Upper lobe of left lung (tissue), 6 donors: ENCODE measurements around the gene ZNF785. TPM values are rescaled to one million over a fixed set of nuclear protein-coding genes. Genes with fewer than 3 reads are reported as not detected.

Experiments
- ATAC-seq, 2 donors: fragments of 200-7000 bp; cut with Tn5 transposase; one replicate each; pipeline ENCODE4 v1.9.1; 2022; ENCODE audit warnings: mild to moderate bottlenecking in 2 of 2, moderate library complexity in 2 of 2; ENCODE audit not compliant: low FRiP score in 2 of 2
- DNase-seq, 2 donors: peaks; one replicate each; pipeline ENCODE4 v3.0.0-alpha.2; 2019 to 2020
- H3K27ac ChIP-seq, 4 donors: fragments of 200-600 bp; sonication (generic); one replicate each; pipeline ENCODE4 v1.5.1; 2016 to 2019
- H3K27me3 ChIP-seq, 4 donors: fragments of 200-600 bp; sonication (generic); one replicate each; pipeline ENCODE4 v1.5.1; 2017 to 2019
- H3K36me3 ChIP-seq, 4 donors: fragments of 200-600 bp; sonication (generic); one replicate each; pipeline ENCODE4 v1.5.1; 2016 to 2019
- H3K4me1 ChIP-seq, 4 donors: fragments of 200-600 bp; sonication (generic); one replicate each; pipeline ENCODE4 v1.5.1; 2018 to 2019
- H3K4me3 ChIP-seq, 4 donors: fragments of 200-600 bp; sonication (generic); one replicate each; pipeline ENCODE4 v1.5.1; 2017 to 2019; ENCODE audit warnings: mild to moderate bottlenecking in 2 of 4, moderate library complexity in 1 of 4
- H3K9me3 ChIP-seq, 4 donors: fragments of 200-600 bp; sonication (generic); one replicate each; pipeline ENCODE4 v1.5.1; 2018 to 2019
- EP300 ChIP-seq, 4 donors: sonication (generic); formaldehyde crosslinking; IDR thresholded peaks; one replicate each; pipeline ENCODE4 v1.5.1; 2017; ENCODE audit warnings: antibody characterized with exemption in 4 of 4, control low read depth in 2 of 4
- POLR2A ChIP-seq, 4 donors: fragments of 450-650 bp; IDR thresholded peaks; one replicate each; pipeline ENCODE4 v1.5.1; 2016 to 2017; ENCODE audit warnings: antibody characterized with exemption in 4 of 4, mild to moderate bottlenecking in 2 of 4
- POLR2AphosphoS5 ChIP-seq, 2 donors: sonication (generic); formaldehyde crosslinking; IDR thresholded peaks; one replicate each; pipeline ENCODE4 v1.5.1; 2017; ENCODE audit warnings: antibody characterized with exemption in 2 of 2
- WGBS, 2 donors: methylation state at CpG; one replicate each; pipeline ENCODE4 v1.1.5; 2017 to 2018; 5-methylcytosine and 5-hydroxymethylcytosine counted together
- total RNA-seq, 6 donors: library from RNA; depleted of rRNA in 4 of 6; stranded (reverse); fragments of >200 nt in 4 of 6; gene quantifications; one replicate each; pipeline versions ENCODE4 v1.1.0 to v1.2.1, GENCODE V29; 2016 to 2021
- TF ChIP-seq, protein P1 (sequence below), 6 experiments: fragments of 450-650 bp in 4 of 6; fragments of 200-600 bp in 2 of 6; sonication (generic) in 2 of 6; IDR thresholded peaks; one replicate each; pipeline ENCODE4 v1.5.1; 2016 to 2019; ENCODE audit warnings: antibody characterized with exemption in 6 of 6
- donor health status: DM: no; HTN: no; CAD: no; lungs with moderate emphysema.
- donor health status: DM: no; HTN: yes; CAD: no; lungs with severe emphysema.

The ZNF785 gene
- total RNA-seq, 6 donors from 2014 or later: 7.3 to 52.4 (median 15.3) TPM

- peak overlapping the region; percentile 40 to 58 (median 51) for H3K4me3 ChIP-seq
- no peaks in the 10 kb centered on the region for H3K36me3 ChIP-seq
- WGBS, 2 donors: 20 to 30% methylated on average over 15 to 45 of the region's 46 CpGs
- H3K27me3 ChIP-seq: no peaks in the 10 kb centered on the region
- DNase-seq (peak; percentile 35 to 88), ATAC-seq (peak in 1 of 2 donors; percentile 2)
- TF ChIP-seq POLR2A (IDR thresholded peaks at IDR 0.05) (peak in 1 of 4 donors; percentile 35), POLR2AphosphoS5 (IDR thresholded peaks at IDR 0.05) (peak; percentile 10 to 11)
- TF ChIP-seq, protein P1, sequence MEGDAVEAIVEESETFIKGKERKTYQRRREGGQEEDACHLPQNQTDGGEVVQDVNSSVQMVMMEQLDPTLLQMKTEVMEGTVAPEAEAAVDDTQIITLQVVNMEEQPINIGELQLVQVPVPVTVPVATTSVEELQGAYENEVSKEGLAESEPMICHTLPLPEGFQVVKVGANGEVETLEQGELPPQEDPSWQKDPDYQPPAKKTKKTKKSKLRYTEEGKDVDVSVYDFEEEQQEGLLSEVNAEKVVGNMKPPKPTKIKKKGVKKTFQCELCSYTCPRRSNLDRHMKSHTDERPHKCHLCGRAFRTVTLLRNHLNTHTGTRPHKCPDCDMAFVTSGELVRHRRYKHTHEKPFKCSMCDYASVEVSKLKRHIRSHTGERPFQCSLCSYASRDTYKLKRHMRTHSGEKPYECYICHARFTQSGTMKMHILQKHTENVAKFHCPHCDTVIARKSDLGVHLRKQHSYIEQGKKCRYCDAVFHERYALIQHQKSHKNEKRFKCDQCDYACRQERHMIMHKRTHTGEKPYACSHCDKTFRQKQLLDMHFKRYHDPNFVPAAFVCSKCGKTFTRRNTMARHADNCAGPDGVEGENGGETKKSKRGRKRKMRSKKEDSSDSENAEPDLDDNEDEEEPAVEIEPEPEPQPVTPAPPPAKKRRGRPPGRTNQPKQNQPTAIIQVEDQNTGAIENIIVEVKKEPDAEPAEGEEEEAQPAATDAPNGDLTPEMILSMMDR (IDR thresholded peaks at IDR 0.05): no peak
- no peaks in the 10 kb centered on the region for H3K9me3 ChIP-seq
- H3K4me1 ChIP-seq: peaks cover 15 to 33% (median 22%) of the 10 kb centered on the region in 4 donors
- peak overlapping the region; percentile 65 to 89 (median 83) for H3K27ac ChIP-seq
Observed at GRCh38 chr16:30561089-30561816, 24.2 kb downstream of the ZNF785 start.

DNA sequence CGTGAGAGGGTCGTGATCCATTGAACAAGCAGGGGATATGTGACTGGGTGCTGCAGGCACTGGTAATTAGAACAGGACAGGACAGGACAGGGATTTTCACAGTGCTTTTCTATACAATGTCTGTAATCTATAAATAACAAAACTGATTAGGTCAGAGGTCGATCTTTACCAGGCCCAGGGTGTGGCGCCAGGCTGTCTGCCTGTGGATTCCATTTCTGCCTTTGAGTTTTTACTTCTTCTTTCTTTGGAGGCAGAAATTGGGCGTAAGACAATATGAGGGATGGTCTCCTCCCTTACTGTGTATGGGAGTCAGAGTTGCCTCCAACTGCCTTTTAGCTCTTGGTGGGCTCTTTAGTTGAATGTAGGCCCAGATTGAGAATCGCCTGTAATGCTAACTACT lies 25.8 kb downstream of the ZNF785 start:
- Histone ChIP-seq H3K36me3 (peaks cover under 1 to 16% (median 14%) of the 10 kb centered on the region in 4 donors), H3K4me1 (peaks cover 15 to 41% (median 25%) of the 10 kb centered on the region in 4 donors), H3K4me3 (no peak overlapping the region), H3K9me3 (no peaks in the 10 kb centered on the region), H3K27me3 (no peaks in the 10 kb centered on the region), H3K27ac (peak overlapping the region in 2 of 4 donors; percentile 93 to 97)
- 91 to 94% methylated on average over 4 to 6 of the region's 6 CpGs for WGBS, 2 donors
- no peak for TF ChIP-seq EP300 (IDR thresholded peaks at IDR 0.05)
- no peak for TF ChIP-seq POLR2AphosphoS5 (IDR thresholded peaks at IDR 0.05)
- no peak for TF ChIP-seq POLR2A (IDR thresholded peaks at IDR 0.05)
- TF ChIP-seq, protein P1 (IDR thresholded peaks at IDR 0.05): no peak
- ATAC-seq (no peak), DNase-seq (no peak)

GRCh38 chr16:30558789-30559377 lies 26.6 kb downstream of the ZNF785 start:
- peak in 1 of 4 donors; percentile 0 for TF ChIP-seq POLR2A (IDR thresholded peaks at IDR 0.05)
- TF ChIP-seq, protein P1 (IDR thresholded peaks at IDR 0.05): no peak
- H3K27me3 ChIP-seq: no peaks in the 10 kb centered on the region
- ATAC-seq (no peak), DNase-seq (no peak)
- peaks cover 15 to 41% (median 25%) of the 10 kb centered on the region in 4 donors for H3K4me1 ChIP-seq
- H3K36me3 ChIP-seq: peaks cover 2 to 24% (median 20%) of the 10 kb centered on the region in 4 donors
- H3K27ac ChIP-seq: peak overlapping the region; percentile 88 to 97 (median 95)
- H3K4me3 ChIP-seq: peak overlapping the region in 3 of 4 donors; percentile 70 to 91 (median 89)
- no peaks in the 10 kb centered on the region for H3K9me3 ChIP-seq
- WGBS, 2 donors: 80 to 87% methylated on average over 21 of the region's 21 CpGs

DNA sequence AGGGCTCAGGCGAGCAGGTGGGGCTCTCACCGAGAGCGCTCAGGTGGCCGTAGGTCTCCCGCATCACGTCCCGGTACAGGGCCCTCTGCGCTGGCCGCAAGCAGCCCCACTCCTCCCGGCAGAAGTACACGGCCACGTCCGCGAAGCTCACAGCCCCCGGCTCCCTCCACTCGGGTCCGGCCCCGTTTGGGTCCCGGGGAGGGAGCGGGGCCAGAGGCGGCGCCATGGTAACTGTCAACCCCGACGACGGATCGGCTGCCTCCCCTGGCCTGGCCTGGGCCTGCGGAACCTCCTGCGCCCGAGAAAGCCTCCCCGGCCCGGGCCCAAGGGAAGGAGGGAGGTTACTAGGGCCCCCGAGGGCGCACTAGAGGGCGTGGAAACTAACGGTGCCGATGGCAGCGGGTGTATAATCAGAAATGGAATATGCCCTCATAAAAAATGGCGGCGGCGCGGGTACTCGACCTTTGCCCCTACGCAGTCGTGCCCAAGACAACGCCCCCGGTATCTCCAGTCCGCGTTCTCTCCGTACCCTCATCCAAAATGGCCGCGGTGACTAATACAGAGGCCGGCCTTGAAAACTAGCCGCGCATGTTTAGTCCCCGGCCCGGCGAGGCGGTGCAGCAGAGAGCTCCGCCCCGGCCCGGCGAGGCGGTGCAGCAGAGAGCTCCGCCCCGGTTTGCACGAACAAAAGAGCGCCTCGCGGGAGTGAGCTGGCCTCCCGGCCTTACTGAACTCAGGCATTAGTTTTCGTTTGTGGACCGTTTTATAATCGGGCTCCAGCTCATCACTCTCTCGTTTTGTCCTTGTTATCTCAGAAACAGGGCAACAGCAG lies 27.3 kb downstream of the ZNF785 start, which contains the start of gene ZNF764:
Gene ZNF764 (minus strand): TSS at position 418 of the 832 bp plus-strand sequence. CDS start 192 bp downstream, at position 226.
- WGBS, 2 donors: 0 to 1% methylated on average over 5 to 64 of the region's 74 CpGs
- H3K9me3 ChIP-seq: no peaks in the 10 kb centered on the region
- peak in 3 of 4 donors; percentile 23 to 55 (median 55) for TF ChIP-seq POLR2A (IDR thresholded peaks at IDR 0.05)
- TF ChIP-seq, protein P1 (IDR thresholded peaks at IDR 0.05): peak in 2 of 6 experiments; percentile 8 to 34
- peak; percentile 70 to 77 for TF ChIP-seq POLR2AphosphoS5 (IDR thresholded peaks at IDR 0.05)
- TF ChIP-seq EP300 (IDR thresholded peaks at IDR 0.05): no peak
- H3K4me1 ChIP-seq: peaks cover 18 to 44% (median 29%) of the 10 kb centered on the region in 4 donors
- peak within 1 kb of the TSS; percentile 70 to 91 (median 84) for H3K4me3 ChIP-seq
- H3K36me3 ChIP-seq: peaks cover 2 to 28% (median 24%) of the 10 kb centered on the region in 4 donors
- peak; percentile 97 to 99 for DNase-seq
- H3K27me3 ChIP-seq: no peaks in the 10 kb centered on the region
- peak within 1 kb of the TSS; percentile 88 to 97 (median 95) for H3K27ac ChIP-seq
- peak; percentile 97 to 99 for ATAC-seq
